Measurements from ENCODE around the gene CBLL1. TPM values are rescaled to one million over a fixed set of nuclear protein-coding genes. Genes with fewer than 3 reads are reported as not detected.

CBLL1 gene
- total and polyA plus RNA-seq, 2 of the 4 experiments (the other 2 are of a cell fraction): 15.6 to 19.0 TPM

- H2AK9ac ChIP-seq (replicated peaks; ENCODE audit: low read depth, low read length, poor library complexity): no peak overlapping the region
- H2BK5ac ChIP-seq (ENCODE audit: low read depth, low read length, poor library complexity, severe bottlenecking): no peak overlapping the region
- WGBS, 2 experiments (ENCODE audit: extremely low coverage in 2 of 2, insufficient read length in 1 of 2): no CpG with 5 or more reads among the region's 2 CpGs
- no peak overlapping the region for H2AK5ac ChIP-seq (ENCODE audit: low read depth, low read length)
- H4K91ac ChIP-seq (ENCODE audit: insufficient read depth, low read depth, low read length): no peak overlapping the region
- in situ Hi-C loops (cut with MboI; ENCODE audit: low sequenced_read_pairs) (no loop called here), dilution Hi-C loops (cut with HindIII; ENCODE audit: low sequenced_read_pairs, unreplicated experiment) (no loop called here), intact Hi-C loops (cut with micrococcal nuclease) (no loop called here)
- H3K4me3 ChIP-seq (ENCODE audit: insufficient read depth, low read depth, low read length): no peak overlapping the region
- POLR2A ChIA-PET (ENCODE audit: unreplicated experiment): no interaction called here
- DNase-seq: no peak
- no peak overlapping the region for H2BK20ac ChIP-seq (ENCODE audit: low read depth, low read length)
- no peaks in the 10 kb centered on the region for H3K79me1 ChIP-seq (ENCODE audit: low read depth in 1 of 2, low read length in 2 of 2)
- peaks cover 31% of the 10 kb centered on the region for H3K27me3 ChIP-seq (ENCODE audit: control insufficient read depth, insufficient read depth, low read length)
- H3K18ac ChIP-seq (ENCODE audit: low read depth, low read length): no peak overlapping the region
- H3K9me1 ChIP-seq (ENCODE audit: insufficient read depth, low read length): no peaks in the 10 kb centered on the region; the same call in 1 of the 2 replicates
- H3K56ac ChIP-seq (ENCODE audit: extremely low read depth, insufficient read depth, low read length): no peak overlapping the region
- H3K23ac ChIP-seq (ENCODE audit: low read depth, low read length): no peak overlapping the region
- CTCF ChIA-PET: no interaction called here
- no peak overlapping the region for H3K14ac ChIP-seq (replicated peaks; ENCODE audit: low read depth, low read length)
- no peak overlapping the region for H3K27ac ChIP-seq (ENCODE audit: insufficient read depth, low read length)
- no peak for TF ChIP-seq CHD1 (IDR thresholded peaks at IDR 0.05; ENCODE audit: low read depth, low read length)
- no peaks in the 10 kb centered on the region for H3K9me3 ChIP-seq (ENCODE audit: control insufficient read depth, insufficient read depth, low read length)
- H4K5ac ChIP-seq (ENCODE audit: low read depth, low read length): no peak overlapping the region
- H2BK120ac ChIP-seq (ENCODE audit: low read depth, low read length): no peak overlapping the region
- ATAC-seq (ENCODE audit: low read depth): no peak
- H2BK15ac ChIP-seq (ENCODE audit: low read depth, low read length): no peak overlapping the region
- no peak overlapping the region for H4K8ac ChIP-seq (ENCODE audit: low read depth in 2 of 2, low read length in 2 of 2)
- no peaks in the 10 kb centered on the region for H4K20me1 ChIP-seq (ENCODE audit: insufficient read depth, low read length)
- no peaks in the 10 kb centered on the region for H3K4me1 ChIP-seq (ENCODE audit: control insufficient read depth, insufficient read depth, low read length)
- H3K4ac ChIP-seq (ENCODE audit: low read depth, low read length): no peak overlapping the region
- BruUV-seq (replicated peaks): no TSS peak
- no peaks in the 10 kb centered on the region for H3K36me3 ChIP-seq (ENCODE audit: control insufficient read depth, insufficient read depth, low read length)
- H3K9ac ChIP-seq (ENCODE audit: low read depth, low read length): no peak overlapping the region
- H2AFZ ChIP-seq (replicated peaks; ENCODE audit: low read length, poor library complexity): no peak overlapping the region
- no peak overlapping the region for H3K4me2 ChIP-seq (ENCODE audit: low read depth, low read length)
Observed at GRCh38 chr7:107785170-107785569, 41.2 kb downstream of the CBLL1 start.

Measured in IMR-90 (cell line).